Lower lobe of right lung (tissue), 2 donors: ENCODE results near the gene TUFM. TPM values are rescaled to one million over a fixed set of nuclear protein-coding genes. Genes with fewer than 3 reads are reported as not detected.
A peak's percentile ranks its signal among the peaks of the same experiment; 100 is the strongest.
"Not testable (repeated sequence)": the region's sequence is repeated elsewhere in the genome, so short reads cannot be mapped to it uniquely, and the experiment has no call there.

Experiments used
- ATAC-seq, 2 donors: fragments of 200-7000 bp; cut with Tn5 transposase; one replicate each; pipeline ENCODE4 v1.9.1; 2020 to 2022; ENCODE audit warnings: mild to moderate bottlenecking in 2 of 2, moderate library complexity in 2 of 2
- DNase-seq: peaks from one replicate; pipeline ENCODE4 v3.0.0-alpha.2; 2020
- H3K27ac ChIP-seq: fragments of 200-600 bp; one replicate; pipeline ENCODE4 v1.8.0; 2022
- H3K27me3 ChIP-seq: fragments of 200-600 bp; one replicate; pipeline ENCODE4 v1.8.0; 2022; ENCODE audit warnings: low read depth
- H3K36me3 ChIP-seq: fragments of 200-600 bp; one replicate; pipeline ENCODE4 v1.8.0; 2022; ENCODE audit warnings: mild to moderate bottlenecking
- H3K4me1 ChIP-seq: fragments of 200-600 bp; one replicate; pipeline ENCODE4 v1.8.0; 2022
- H3K4me3 ChIP-seq: fragments of 200-600 bp; one replicate; pipeline ENCODE4 v1.8.0; 2022; ENCODE audit warnings: mild to moderate bottlenecking
- H3K9me3 ChIP-seq: fragments of 200-600 bp; one replicate; pipeline ENCODE4 v1.8.0; 2022
- intact Hi-C: fragments of 100-400 bp; cut with DNase I; formaldehyde crosslinking; loops from one replicate; pipeline ENCODE4 v1.11.0; 2022
- long read RNA-seq: library from polyadenylated mRNA; unstranded; transcript quantifications from one replicate; pipeline ENCODE4 v2.0.0, GENCODE V29; 2021
- total RNA-seq: library from RNA; stranded (reverse); fragmentation: NEBNext Ultra II Directional; extraction: Animal tissue kit (Norgen Biotek cat#: 25700); gene quantifications from one replicate; pipeline ENCODE4 v1.2.1, GENCODE V29; 2021
- TF ChIP-seq, protein P1 (sequence below): fragments of 200-600 bp; IDR thresholded peaks from one replicate; pipeline ENCODE4 v1.8.0; 2022; ENCODE audit warnings: antibody characterized with exemption, mild to moderate bottlenecking
- donor health status: DM: no; HTN: yes; CAD: no; lungs with severe emphysema.

The TUFM gene
- 112 TPM for total RNA-seq
- long read RNA-seq, transcript TUFM-201 (10 exons, 2,071 nt), result major isoform, 235 of 270 reads
- long read RNA-seq, partial matches to known transcripts, result 21 of 270 reads
- long read RNA-seq, other reads (novel, unspliced or antisense), result 12 of 270 reads

- peak; percentile 97 to 98 for ATAC-seq
- TF ChIP-seq, protein P1, sequence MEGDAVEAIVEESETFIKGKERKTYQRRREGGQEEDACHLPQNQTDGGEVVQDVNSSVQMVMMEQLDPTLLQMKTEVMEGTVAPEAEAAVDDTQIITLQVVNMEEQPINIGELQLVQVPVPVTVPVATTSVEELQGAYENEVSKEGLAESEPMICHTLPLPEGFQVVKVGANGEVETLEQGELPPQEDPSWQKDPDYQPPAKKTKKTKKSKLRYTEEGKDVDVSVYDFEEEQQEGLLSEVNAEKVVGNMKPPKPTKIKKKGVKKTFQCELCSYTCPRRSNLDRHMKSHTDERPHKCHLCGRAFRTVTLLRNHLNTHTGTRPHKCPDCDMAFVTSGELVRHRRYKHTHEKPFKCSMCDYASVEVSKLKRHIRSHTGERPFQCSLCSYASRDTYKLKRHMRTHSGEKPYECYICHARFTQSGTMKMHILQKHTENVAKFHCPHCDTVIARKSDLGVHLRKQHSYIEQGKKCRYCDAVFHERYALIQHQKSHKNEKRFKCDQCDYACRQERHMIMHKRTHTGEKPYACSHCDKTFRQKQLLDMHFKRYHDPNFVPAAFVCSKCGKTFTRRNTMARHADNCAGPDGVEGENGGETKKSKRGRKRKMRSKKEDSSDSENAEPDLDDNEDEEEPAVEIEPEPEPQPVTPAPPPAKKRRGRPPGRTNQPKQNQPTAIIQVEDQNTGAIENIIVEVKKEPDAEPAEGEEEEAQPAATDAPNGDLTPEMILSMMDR, result peak; percentile 68
- H3K27ac ChIP-seq, result peak within 1 kb of the TSS; percentile 94
- peaks cover 36% of the 10 kb centered on the region for H3K36me3 ChIP-seq
- no peaks in the 10 kb centered on the region for H3K9me3 ChIP-seq
- peak within 1 kb of the TSS; percentile 88 for H3K4me3 ChIP-seq
- no peaks in the 10 kb centered on the region for H3K27me3 ChIP-seq
- peak; percentile 98 for DNase-seq
- H3K4me1 ChIP-seq, result peaks cover 12% of the 10 kb centered on the region
- intact Hi-C loops, result no loop called here
Observed at GRCh38 chr16:28846080-28846932, at the start of gene TUFM. Gene TUFM (minus strand): TSS chr16:28846348. CDS start chr16:28846269, 79 bp downstream.

DNA sequence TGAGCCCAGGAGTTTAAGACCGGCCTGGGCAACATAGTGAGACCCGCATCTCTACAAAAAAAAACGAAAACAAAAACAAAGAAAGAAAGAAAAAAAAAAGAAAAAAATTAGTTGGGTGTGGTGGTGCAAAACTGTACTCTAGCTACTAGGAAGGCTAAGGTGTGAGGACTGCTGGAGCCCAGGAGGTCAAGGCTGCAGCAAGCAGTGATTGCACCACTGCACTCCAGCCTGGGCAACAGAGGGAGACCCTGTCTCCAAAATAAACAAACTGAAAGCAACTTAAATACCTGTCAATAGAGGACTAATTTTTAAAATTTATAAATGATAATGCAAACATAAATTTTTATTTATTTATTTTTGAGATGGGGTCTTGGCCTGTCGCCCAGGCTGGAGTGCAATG lies 49.5 kb upstream of the TUFM start:
- intact Hi-C loops, result no loop called here
- no peaks in the 10 kb centered on the region for H3K27me3 ChIP-seq
- DNase-seq (no peak), ATAC-seq (no peak)
- no peaks in the 10 kb centered on the region for H3K9me3 ChIP-seq
- no peak overlapping the region for H3K4me3 ChIP-seq
- no peaks in the 10 kb centered on the region for H3K36me3 ChIP-seq
- H3K27ac ChIP-seq, result no peak overlapping the region
- H3K4me1 ChIP-seq, result no peaks in the 10 kb centered on the region
- TF ChIP-seq, protein P1, result no peak

GRCh38 chr16:28893291-28893690 lies 47.1 kb upstream of the TUFM start:
- Histone ChIP-seq H3K9me3 (no peaks in the 10 kb centered on the region), H3K4me1 (no peaks in the 10 kb centered on the region), H3K4me3 (no peak overlapping the region), H3K27me3 (no peaks in the 10 kb centered on the region), H3K27ac (no peak overlapping the region), H3K36me3 (no peaks in the 10 kb centered on the region)
- no peak for DNase-seq
- no peak for ATAC-seq
- TF ChIP-seq, protein P1, result no peak
- intact Hi-C loops, result no loop called here

DNA sequence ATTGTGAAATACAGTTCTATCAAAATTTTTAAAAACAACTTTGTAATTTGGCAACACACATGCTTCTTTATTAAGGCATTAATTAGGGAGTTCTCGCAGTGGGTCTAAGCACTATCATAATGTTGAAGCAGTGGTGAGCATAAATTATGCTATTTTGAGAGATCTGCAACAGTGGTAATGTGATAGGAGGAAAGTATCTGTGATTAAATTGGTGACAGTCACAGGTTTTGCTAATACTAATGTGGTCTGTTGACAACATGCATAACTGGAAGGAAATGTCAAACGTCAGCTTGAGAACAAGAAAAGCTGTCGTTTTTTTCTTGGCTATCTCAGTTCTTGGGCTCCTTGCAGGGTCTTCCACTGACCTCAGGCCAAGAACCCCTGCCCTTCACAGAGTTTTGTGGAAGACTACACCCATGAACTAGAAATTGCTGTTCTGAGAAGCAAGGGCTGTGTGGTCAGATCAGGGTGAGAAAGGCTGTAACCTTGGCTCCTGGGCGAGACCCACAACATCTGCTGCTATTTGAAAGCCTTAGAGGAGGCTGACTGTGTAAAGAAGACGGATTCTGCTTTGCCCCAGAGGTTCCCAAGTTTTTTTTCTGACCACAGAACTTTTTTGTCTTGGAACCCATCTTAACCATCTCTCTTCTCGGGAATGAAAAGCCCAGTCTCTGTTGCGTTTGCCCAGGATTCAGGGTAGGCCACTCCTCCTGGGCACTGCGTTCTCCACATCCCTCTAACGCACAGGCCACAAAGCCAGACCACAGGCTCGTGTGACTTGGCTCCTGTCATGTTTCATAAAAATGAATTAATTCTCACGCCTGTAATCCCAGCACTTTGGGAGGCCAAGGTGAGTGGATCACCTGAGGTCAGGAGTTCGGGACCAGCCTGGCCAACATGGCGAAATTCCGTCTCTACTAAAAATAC lies 46.1 kb upstream of the TUFM start:
- DNase-seq, result no peak
- no peak overlapping the region for H3K27ac ChIP-seq
- no peaks in the 10 kb centered on the region for H3K4me1 ChIP-seq
- no peaks in the 10 kb centered on the region for H3K9me3 ChIP-seq
- no peaks in the 10 kb centered on the region for H3K27me3 ChIP-seq
- intact Hi-C loops, result no loop called here
- TF ChIP-seq, protein P1, result no peak
- ATAC-seq, result no peak
- no peak overlapping the region for H3K4me3 ChIP-seq
- H3K36me3 ChIP-seq, result no peaks in the 10 kb centered on the region

- DNase-seq, H3K27me3 ChIP-seq, H3K36me3 ChIP-seq, H3K4me1 ChIP-seq, H3K27ac ChIP-seq, intact Hi-C loops, H3K9me3 ChIP-seq, H3K4me3 ChIP-seq, ATAC-seq: not testable (repeated sequence)
Observed at GRCh38 chr16:28890355-28890754, 44.2 kb upstream of the TUFM start.
